SIG-M5 treated with dmso at 0.1 percent for 504 hours (cell line): ENCODE measurements around the gene ADD3.
"Not testable (repeated sequence)": the region's sequence is repeated elsewhere in the genome, so short reads cannot be mapped to it uniquely, and the experiment has no call there.

Source experiments
- DNase-seq: peaks from one replicate; lab custom pipeline; 2025; ENCODE audit not compliant: unreplicated experiment; lab: John Stamatoyannopoulos, UW

Gene ADD3

DNA sequence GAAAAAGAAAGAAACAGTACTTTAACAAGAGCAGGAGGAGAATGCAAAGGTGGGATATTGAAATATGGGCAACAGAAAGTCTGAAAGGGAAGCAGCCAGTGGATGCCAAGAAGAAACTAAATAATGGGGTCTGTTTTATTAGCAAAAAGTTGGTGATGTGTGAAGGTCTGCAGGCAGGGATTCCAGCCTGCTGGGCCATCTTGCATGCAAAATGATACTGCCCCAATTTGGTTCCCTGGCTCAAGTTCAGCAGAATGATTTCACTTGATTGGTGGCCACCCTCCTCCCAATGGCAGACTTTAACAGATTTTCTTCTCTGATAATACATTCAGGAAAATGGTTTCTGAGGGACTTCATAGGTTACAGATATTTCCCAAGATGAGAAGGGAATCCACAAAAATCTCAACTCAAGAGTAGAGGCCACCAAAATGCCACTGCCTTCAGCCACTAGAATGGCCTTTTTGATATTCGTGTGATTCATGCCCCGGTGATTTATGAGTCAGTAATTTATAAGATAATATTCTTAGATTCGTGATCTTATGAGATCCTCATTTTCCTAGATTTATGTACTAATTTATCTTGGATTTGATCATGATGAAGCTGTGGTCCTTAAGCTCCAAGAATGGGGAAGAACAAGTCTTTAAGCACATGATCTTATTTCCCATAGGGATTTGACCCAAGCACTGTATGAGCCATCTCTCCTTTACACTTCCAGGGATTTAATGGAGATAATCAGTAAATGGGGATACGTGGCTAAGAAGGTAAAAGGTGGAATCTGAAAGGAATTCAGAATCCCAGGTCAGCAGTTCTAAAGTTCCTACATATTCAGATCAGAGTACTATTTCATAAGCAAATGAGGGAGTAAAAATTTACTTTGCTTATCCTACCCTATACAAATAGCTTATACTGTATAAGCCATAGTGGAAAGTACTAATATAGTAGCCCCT, 32.3 kb upstream of the ADD3 start:
- DNase-seq = no peak

DNA sequence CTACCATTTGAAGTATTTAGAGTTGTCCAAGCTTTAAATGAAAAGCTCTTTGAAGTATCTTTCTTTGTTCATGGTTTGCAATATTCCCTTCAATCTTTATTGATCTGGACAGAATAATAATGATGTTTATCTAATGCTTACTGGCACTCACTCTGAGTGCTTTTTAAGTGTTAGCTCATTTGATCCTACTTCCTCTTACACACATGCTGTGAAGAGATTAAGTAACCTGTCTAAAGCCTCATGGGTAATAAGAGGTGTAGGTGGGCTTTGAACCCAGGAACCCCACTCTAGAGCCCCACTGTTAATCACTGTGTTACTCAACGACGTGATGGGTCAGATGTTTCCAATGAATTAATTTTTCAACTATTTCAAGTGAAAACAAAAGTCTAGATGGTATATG, 31.1 kb upstream of the ADD3 start:
- no peak for DNase-seq

- DNase-seq = no peak
Observed at GRCh38 chr10:109977382-109977806, 30.4 kb upstream of the ADD3 start.

DNA sequence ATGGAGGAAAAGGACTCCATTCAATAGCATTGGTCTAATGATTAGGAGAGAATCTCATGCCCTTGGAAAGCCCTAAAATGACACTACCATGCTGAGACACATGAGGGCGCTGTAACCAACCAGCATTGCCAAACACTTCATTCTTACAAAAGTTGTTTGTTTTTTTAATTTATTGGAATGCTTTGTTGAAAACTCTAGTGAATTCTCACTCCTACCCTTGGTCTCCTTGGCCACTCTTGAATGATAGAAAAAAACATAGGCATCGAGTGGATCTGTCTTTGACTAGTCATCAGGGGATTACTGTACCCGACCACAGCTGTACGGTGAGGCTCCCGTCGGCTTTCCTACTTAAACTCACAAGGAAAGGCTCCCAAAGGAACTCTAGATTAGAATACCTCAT, 29.3 kb upstream of the ADD3 start:
- peak; percentile 30 for DNase-seq

DNA sequence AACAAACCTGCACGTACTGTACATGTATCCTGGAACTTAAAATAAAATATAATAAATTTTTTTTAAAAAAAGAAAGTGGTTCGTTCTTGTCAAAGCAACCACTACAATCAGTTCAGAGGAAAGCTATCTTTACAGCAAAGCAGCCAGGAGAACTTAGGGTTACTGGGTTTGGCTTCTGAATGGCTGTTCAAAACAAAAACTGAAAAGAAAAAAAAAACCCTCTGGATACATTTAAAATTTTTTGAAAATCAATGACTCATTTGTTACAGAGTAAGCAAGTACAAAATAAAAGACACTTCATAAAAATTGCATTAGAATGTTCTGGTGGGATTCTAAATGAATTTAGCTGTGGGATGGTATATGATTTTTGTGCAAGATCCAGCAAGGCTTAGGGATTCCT, 28.6 kb upstream of the ADD3 start:
- DNase-seq = no peak

- no peak for DNase-seq
Observed at GRCh38 chr10:109981650-109982049, 26.1 kb upstream of the ADD3 start.

DNA sequence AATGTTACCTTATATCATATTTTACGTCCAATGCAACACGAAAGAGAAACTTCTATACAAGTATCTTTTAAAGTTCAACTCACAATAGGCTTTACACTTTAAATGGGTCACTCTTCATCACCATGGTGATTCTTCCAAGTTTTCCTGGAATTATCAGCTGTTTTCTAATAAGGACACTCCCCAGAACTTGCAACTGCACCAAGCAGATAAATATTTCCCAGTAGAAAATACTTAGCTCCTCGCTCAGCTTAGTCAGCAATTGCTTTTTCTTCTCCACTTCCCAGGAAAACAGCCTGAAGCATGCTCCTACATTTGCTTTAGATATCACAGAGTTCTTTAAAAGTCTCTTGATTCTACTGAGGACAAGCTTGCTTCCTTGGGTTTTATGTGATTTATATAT, 25.7 kb upstream of the ADD3 start:
- no peak for DNase-seq

DNA sequence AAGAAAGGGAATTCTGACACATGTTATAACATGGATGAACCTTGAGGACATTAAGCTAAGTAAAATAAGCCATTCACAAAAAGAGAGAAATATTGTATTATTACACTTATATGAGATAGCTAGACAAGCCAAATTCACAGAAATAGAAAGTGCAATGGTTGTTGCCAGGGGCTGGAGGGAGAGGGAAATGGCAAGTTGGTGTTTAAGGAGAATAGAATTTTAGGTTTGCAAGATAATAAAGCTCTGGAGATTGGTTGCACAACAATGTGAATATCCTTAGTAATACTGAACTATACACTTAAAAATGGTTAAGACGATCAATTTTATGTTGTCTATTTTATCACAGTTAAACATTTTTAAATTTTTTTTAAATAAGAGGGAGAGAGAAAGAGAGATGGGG, 25.0 kb upstream of the ADD3 start:
- DNase-seq = no peak

GRCh38 chr10:109984013-109984412, 23.8 kb upstream of the ADD3 start:
- no peak for DNase-seq

- DNase-seq = not testable (repeated sequence)
Observed at GRCh38 chr10:109985768-109986167, 22.0 kb upstream of the ADD3 start.

DNA sequence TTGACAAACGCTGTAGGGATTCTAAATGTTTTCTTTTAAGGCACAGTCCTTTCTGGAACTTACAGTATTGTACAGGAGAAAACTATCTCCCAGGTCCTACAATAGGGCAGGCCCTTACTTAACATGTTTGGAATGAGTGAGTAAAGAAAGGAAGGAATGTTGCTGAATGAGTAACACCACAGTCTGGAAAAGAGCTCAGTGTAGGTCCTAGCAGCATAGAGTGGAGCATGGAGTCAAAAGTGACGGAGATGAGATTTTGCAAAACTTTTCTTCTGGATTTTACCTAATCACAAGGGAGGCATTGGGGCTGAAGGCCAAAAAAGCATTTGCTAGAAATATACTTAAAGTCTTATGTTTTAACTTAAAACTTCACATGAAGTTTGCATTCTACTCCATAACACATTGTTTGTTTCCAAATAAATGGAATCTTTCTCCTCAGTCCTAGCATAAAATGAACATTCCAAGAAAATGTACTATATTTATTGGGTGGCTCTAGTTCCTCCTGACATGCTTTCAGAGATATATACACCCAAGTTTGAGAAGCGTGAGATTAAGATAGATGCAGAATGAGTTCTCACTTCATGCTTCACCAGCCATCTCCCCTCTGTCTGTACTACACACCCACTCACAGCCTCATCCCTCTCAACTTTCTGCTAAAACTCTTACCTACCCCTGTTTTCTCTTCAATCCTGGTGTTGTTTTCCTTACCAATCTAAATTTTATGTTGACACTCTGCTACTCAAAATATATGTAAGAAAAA, 20.2 kb upstream of the ADD3 start:
- no peak for DNase-seq

GRCh38 chr10:109988212-109988596, 19.6 kb upstream of the ADD3 start:
- no peak for DNase-seq

DNA sequence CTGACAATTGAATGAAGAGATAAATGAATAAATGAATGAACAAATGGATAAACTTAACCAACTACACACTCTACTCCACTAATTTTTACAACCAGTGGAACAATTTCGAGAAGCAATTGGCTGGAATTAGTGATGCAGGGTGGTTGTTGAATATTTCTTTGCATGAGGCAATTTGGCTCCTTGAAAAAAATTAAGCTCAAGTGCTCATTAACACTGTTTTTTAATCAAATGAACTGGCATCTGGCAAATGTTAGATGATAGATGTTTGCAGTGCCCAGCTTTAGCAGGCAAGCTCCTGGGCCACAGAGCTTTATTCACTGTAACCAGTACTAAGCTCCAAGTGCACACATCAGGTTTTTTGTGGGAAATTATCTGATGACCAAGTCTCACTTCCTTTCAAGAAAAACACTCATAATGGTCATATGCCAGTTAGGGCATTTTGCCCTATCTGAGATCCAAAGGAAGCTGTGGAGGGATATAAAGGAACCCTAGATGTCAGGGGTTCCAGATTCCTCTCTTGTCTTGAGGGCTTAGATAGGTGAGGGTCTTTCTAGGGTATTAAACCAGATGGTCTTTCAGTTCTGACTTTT, 16.4 kb upstream of the ADD3 start:
- no peak for DNase-seq

GRCh38 chr10:109992485-109992884, 15.3 kb upstream of the ADD3 start:
- DNase-seq = no peak

DNA sequence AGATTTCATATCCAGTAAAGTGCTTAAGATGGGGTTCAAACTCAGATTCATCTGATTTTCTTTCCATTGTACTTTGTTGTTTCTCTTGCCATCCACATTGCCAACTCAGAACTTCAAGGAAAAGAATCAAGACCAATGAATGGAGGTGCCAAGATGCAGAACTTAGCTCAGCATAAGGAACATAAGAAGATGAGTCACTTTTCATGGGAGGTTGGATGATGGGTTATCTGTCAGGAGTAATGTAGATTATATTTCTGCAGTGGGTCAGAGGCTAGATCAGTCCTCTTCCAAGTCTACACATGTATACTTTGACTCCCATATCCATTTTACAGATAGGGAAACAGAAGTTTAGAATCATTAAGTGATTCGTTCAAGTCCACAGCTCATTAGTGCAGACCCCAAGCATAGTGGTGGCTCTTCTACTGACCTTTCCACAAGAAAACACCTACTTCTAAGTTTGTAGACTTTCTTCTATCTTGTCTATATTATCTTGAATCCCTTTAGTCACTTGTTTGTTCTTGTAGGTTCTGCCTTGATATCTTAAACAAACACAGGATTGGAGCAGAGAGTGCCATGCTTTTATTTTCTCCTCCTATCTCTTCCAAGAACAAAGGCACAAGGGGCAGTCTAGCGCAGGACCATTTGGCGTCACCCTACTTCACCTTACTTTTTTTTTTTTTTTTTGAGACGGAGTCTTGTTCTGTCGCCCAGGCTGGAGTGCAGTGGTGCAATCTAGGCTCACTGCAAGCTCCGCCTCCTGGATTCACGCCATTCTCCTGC, 14.0 kb upstream of the ADD3 start:
- DNase-seq = no peak

- no peak for DNase-seq
Observed at GRCh38 chr10:109994711-109995577, 12.8 kb upstream of the ADD3 start.

DNA sequence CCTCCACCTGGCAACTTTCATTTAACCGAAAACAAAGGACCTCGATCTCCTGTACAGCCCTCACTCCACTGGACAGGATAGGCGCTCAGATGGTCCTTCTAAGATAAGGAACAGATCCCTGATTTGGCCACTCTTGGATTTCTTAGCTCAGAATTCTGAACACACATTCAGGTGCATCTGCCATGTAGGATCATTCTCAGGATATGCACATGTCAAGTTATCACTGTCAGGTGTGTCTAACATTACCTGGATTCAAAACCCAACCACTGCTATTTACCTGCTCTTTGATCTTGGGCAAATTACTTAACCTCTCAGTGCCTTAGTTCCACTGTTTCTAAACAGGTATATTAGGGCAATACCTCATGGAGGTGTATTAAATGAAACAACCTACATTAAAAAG, 12.2 kb upstream of the ADD3 start:
- no peak for DNase-seq

DNA sequence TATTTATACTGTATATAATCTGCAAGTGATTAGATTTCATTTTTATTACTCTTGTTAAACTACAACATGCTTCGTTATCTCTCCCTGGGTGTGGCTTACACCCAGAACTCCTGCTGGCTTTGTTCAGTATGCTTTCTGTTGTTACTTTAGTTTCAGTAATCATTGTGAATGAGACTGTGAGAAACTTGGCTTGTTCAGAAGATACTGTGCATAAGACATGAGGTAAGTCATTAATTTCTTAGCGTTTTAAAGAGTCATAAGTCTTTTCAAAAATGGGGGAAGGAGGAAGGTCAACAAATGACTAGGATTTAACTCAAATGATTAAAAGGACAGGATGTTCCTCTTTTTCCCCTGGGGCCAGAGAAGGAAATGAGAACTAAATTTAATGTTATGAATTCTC, 11.6 kb upstream of the ADD3 start:
- peak; percentile 16 for DNase-seq

DNA sequence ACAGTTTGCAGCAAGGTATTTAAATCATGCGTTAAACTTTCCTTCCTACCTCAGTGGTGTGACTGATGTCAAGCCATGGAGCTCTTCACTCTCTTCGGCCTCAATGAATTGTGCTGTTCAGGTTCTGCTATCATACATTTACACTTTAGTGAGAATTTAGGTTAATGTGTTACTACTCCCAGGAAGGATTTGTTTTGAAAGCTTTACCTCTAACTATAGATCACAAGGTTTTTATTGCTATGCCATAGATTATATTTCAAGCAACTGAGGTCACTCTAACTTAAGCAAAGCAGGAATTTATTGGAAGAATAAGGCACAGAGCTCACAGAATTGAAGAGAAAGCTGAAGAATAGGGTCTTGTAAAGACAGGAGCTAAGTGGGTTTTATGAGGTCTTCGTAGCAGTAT, 11.0 kb upstream of the ADD3 start:
- DNase-seq = no peak

DNA sequence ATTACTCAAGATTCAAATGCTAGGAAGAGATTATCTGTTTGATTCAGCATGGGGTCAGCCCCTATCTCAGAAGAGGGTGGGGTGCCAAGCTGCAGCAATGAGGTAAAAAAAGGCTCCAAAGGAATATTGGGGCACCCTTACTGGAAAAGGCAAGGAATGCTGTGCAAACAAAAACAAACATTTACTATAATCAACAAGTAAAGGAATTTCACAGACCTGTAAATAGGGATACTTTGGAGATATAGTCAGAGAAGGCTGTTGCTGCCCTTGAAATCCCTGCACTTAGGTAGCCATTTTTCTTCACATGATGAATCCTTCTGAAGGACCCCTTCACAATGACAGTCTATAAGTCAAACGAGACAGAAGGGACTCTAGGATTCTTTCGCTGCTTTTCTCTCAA, 10.6 kb upstream of the ADD3 start:
- no peak for DNase-seq
